Ascending aorta (tissue), 2 donors: ENCODE measurements around the gene FAM98B. TPM values are rescaled to one million over a fixed set of nuclear protein-coding genes. Genes with fewer than 3 reads are reported as not detected.

Experiments used
- DNase-seq, 2 donors: peaks; one replicate each; pipeline ENCODE4 v3.0.0-alpha.2; 2019; ENCODE audit warnings: low spot score in 2 of 2
- H3K27ac ChIP-seq, 2 donors: fragments of 200-600 bp; sonication (generic); one replicate each; pipeline ENCODE4 v1.5.1; 2016 to 2017; ENCODE audit warnings: mild to moderate bottlenecking in 1 of 2
- H3K27me3 ChIP-seq: fragments of 200-600 bp; sonication (generic); one replicate; pipeline ENCODE4 v1.5.1; 2017
- H3K36me3 ChIP-seq, 2 donors: fragments of 200-600 bp; sonication (generic); one replicate each; pipeline ENCODE4 v1.5.1; 2016
- H3K4me1 ChIP-seq, 2 donors: fragments of 200-600 bp; sonication (generic); one replicate each; pipeline ENCODE4 v1.5.1; 2016 to 2017; ENCODE audit warnings: mild to moderate bottlenecking in 1 of 2
- H3K4me3 ChIP-seq, 2 donors: fragments of 200-600 bp; sonication (generic); one replicate each; pipeline ENCODE4 v1.5.1; 2016 to 2017; ENCODE audit warnings: mild to moderate bottlenecking in 1 of 2
- H3K9me3 ChIP-seq, 2 donors: fragments of 200-600 bp; sonication (generic); one replicate each; pipeline ENCODE4 v1.5.1; 2016
- CTCF ChIP-seq, 3 experiments: fragments of 200-600 bp in 2 of 3; fragments of 450-650 bp in 1 of 3; sonication (generic) in 2 of 3; IDR thresholded peaks; one replicate each; pipeline ENCODE4 v1.5.1; 2016 to 2019; ENCODE audit warnings: antibody characterized with exemption in 3 of 3, mild to moderate bottlenecking in 1 of 3, moderate library complexity in 1 of 3
- intact Hi-C: fragments of 100-400 bp; cut with DNase I; formaldehyde crosslinking; loops from one replicate; pipeline ENCODE4 v1.15.1; 2023
- total RNA-seq: library from RNA; depleted of rRNA; stranded (reverse); fragments of >200 nt; gene quantifications from one replicate; pipeline ENCODE4 v1.1.0, GENCODE V29; 2016

Gene FAM98B
- total RNA-seq, 1 donor from 2014 or later, result 6.4 TPM

- Histone ChIP-seq H3K4me1 (no peaks in the 10 kb centered on the region), H3K36me3 (peaks cover 20 to 27% of the 10 kb centered on the region in 2 donors), H3K27ac (no peak overlapping the region), H3K27me3 (no peaks in the 10 kb centered on the region), H3K9me3 (no peaks in the 10 kb centered on the region), H3K4me3 (no peak overlapping the region)
- DNase-seq, result no peak
- no peak for TF ChIP-seq CTCF (IDR thresholded peaks at IDR 0.05)
- intact Hi-C loops, result loop anchor here (10.0 kb wide), 1 partner anchor 86 kb away; the partner anchor contains the start of gene RASGRP1
Measured at GRCh38 chr15:38479266-38479665, 25.3 kb downstream of the FAM98B start.

GRCh38 chr15:38479756-38480155, 25.8 kb downstream of the FAM98B start:
- H3K4me1 ChIP-seq, result no peaks in the 10 kb centered on the region
- no peaks in the 10 kb centered on the region for H3K27me3 ChIP-seq
- intact Hi-C loops, result loop anchor here (10.0 kb wide), 1 partner anchor 85 kb away; the partner anchor contains the start of gene RASGRP1
- no peak overlapping the region for H3K4me3 ChIP-seq
- H3K9me3 ChIP-seq, result no peaks in the 10 kb centered on the region
- H3K27ac ChIP-seq, result no peak overlapping the region
- peaks cover 17 to 22% of the 10 kb centered on the region in 2 donors for H3K36me3 ChIP-seq
- no peak for TF ChIP-seq CTCF (IDR thresholded peaks at IDR 0.05)
- DNase-seq, result no peak

GRCh38 chr15:38481113-38481512, 27.2 kb downstream of the FAM98B start:
- no peak for DNase-seq
- TF ChIP-seq CTCF (IDR thresholded peaks at IDR 0.05), result no peak
- Histone ChIP-seq H3K4me3 (no peak overlapping the region), H3K36me3 (peaks cover 6 to 10% of the 10 kb centered on the region in 2 donors), H3K27me3 (no peaks in the 10 kb centered on the region), H3K9me3 (no peaks in the 10 kb centered on the region), H3K4me1 (no peaks in the 10 kb centered on the region), H3K27ac (no peak overlapping the region)
- intact Hi-C loops, result no loop called here

- DNase-seq, result no peak
- Histone ChIP-seq H3K4me1 (no peaks in the 10 kb centered on the region), H3K27ac (no peak overlapping the region), H3K27me3 (no peaks in the 10 kb centered on the region), H3K36me3 (peaks cover 5 to 10% of the 10 kb centered on the region in 2 donors), H3K4me3 (no peak overlapping the region), H3K9me3 (no peaks in the 10 kb centered on the region)
- TF ChIP-seq CTCF (IDR thresholded peaks at IDR 0.05), result no peak
- intact Hi-C loops, result no loop called here
Measured at GRCh38 chr15:38481761-38482160, 27.8 kb downstream of the FAM98B start.

GRCh38 chr15:38482572-38482971, 28.6 kb downstream of the FAM98B start:
- peaks cover 5 to 10% of the 10 kb centered on the region in 2 donors for H3K36me3 ChIP-seq
- no peak for DNase-seq
- no peak overlapping the region for H3K4me3 ChIP-seq
- H3K27ac ChIP-seq, result no peak overlapping the region
- intact Hi-C loops, result no loop called here
- TF ChIP-seq CTCF (IDR thresholded peaks at IDR 0.05), result no peak
- H3K27me3 ChIP-seq, result no peaks in the 10 kb centered on the region
- no peaks in the 10 kb centered on the region for H3K4me1 ChIP-seq
- H3K9me3 ChIP-seq, result no peaks in the 10 kb centered on the region

- Histone ChIP-seq H3K36me3 (peaks cover 1 to 2% of the 10 kb centered on the region in 2 donors), H3K4me1 (peaks cover 0 to 2% of the 10 kb centered on the region in 2 donors), H3K27ac (no peak overlapping the region), H3K27me3 (no peaks in the 10 kb centered on the region), H3K4me3 (no peak overlapping the region), H3K9me3 (no peaks in the 10 kb centered on the region)
- no peak for TF ChIP-seq CTCF (IDR thresholded peaks at IDR 0.05)
- no peak for DNase-seq
- intact Hi-C loops, result no loop called here
Measured at GRCh38 chr15:38486936-38487335, 33.0 kb downstream of the FAM98B start.
